Measurements from ENCODE around the gene PLPPR5.

The PLPPR5 gene

DNA sequence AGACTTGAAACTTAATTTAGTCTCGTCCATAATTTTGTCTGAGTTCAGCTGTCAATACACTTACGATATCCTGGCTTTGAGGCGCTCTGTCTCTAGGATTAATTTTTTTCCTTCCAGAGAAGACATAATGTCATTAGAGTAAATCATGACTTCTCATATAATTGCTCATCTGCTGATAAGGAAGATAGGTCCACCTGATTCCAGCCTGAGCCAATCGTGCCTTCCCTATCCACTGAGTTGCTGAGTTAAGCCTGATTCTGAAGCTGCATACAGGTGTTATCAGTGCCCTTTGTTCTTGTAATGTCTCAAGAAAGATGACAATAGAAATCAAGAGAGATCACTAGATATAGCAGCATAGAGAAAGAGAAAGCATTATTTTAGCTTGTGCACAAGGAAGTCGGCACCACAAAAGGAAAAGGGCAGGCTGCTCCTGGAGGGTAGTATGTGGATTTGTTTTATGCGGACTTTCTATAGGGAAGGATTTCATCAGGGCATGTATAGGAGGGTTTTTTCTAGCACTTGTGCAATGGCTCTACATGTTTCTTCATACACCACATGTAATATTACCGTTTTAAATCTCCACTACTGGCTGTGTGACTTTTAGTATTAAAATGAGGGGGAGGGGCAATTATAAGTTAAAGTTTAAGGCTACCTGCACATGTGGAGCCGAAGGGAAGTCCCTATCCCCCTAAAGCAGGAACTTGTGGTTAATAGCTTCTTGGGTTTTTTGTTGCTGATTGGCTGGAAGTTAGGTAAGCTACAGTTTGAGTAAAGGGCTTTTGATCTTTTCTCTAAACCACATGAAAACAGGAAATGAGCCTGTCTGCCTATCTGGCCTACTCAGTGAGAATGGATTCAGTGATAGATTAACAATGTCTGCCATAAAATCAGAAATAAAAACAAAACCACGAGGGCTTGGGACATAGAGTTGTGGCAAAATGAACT is 133.4 kb downstream of the PLPPR5 start:
- no peaks in the 10 kb centered on the region for H3K4me1 ChIP-seq (ENCODE audit: control insufficient read depth in 1 of 2, insufficient read depth in 2 of 2, low read length in 2 of 2)
- WGBS (ENCODE audit: extremely low coverage, insufficient coverage, insufficient read length), result no CpG with 5 or more reads among the region's 9 CpGs

DNA sequence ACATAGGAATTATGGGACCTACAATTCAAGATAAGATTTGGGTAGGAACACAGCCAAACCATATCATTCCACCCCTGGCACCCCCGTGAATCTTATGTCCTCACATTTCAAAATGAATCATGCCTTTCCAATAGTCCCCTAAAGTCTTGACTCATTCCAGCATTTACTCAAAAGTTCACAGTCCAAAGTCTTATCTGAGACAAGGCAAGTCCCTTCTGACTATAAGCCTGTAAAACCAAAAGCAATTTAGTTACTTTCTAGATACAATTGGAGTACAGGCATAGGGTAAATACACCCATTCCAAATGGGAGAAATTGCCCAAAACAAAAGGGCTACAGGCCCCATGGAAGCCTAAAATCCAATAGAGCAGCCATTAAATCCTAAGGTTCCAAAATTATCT is 138.9 kb downstream of the PLPPR5 start:
- Histone ChIP-seq H2BK120ac (ENCODE audit: insufficient read depth, low read length, poor library complexity) (no peak overlapping the region), H3K4me1 (ENCODE audit: control insufficient read depth in 1 of 2, insufficient read depth in 2 of 2, low read length in 2 of 2) (no peaks in the 10 kb centered on the region), H4K91ac (ENCODE audit: low read depth, low read length) (no peak overlapping the region), H3K4me2 (ENCODE audit: low read length) (no peak overlapping the region), H3K36me3 (ENCODE audit: control insufficient read depth in 1 of 2, insufficient read depth in 2 of 2, low read length in 2 of 2) (no peaks in the 10 kb centered on the region), H2BK5ac (ENCODE audit: low read depth, low read length, poor library complexity) (no peak overlapping the region), H3K4me3 (ENCODE audit: low read depth, low read length) (no peak overlapping the region), H3K14ac (ENCODE audit: low read length) (no peak overlapping the region), H3K9ac (ENCODE audit: low read length) (no peak overlapping the region), H4K8ac (ENCODE audit: low read depth, low read length) (no peak overlapping the region), H3K23ac (ENCODE audit: low read length) (no peak overlapping the region), H3K27me3 (ENCODE audit: insufficient read depth, low read length) (no peaks in the 10 kb centered on the region), H4K12ac (ENCODE audit: low read depth, low read length) (no peak overlapping the region), H2AK5ac (ENCODE audit: low read length) (no peak overlapping the region), H2AFZ (ENCODE audit: insufficient read depth, low read length, poor library complexity) (no peak overlapping the region), H2BK12ac (ENCODE audit: low read length) (no peak overlapping the region), H3K79me1 (ENCODE audit: low read length) (no peaks in the 10 kb centered on the region), H3K4ac (ENCODE audit: low read depth, low read length) (no peak overlapping the region), H3K18ac (ENCODE audit: low read length) (no peak overlapping the region), H3K9me3 (ENCODE audit: insufficient read depth, low read depth, low read length) (peaks cover 2% of the 10 kb centered on the region), H3K79me2 (ENCODE audit: control insufficient read depth, insufficient read depth, low read length, poor library complexity) (no peaks in the 10 kb centered on the region), H3K27ac (ENCODE audit: low read depth, low read length) (no peak overlapping the region)
- no peak for DNase-seq
- WGBS (ENCODE audit: extremely low coverage, insufficient coverage, insufficient read length), result no CpG with 5 or more reads among the region's 1 CpG

More for the DNA sequence above, 133.4 kb downstream of the PLPPR5 start:
- H3K23ac ChIP-seq (ENCODE audit: low read length), result no peak overlapping the region
- H2BK120ac ChIP-seq (ENCODE audit: insufficient read depth, low read length, poor library complexity), result no peak overlapping the region
- no peak overlapping the region for H3K4me3 ChIP-seq (ENCODE audit: low read depth, low read length)
- H4K8ac ChIP-seq (ENCODE audit: low read depth, low read length), result no peak overlapping the region
- H3K18ac ChIP-seq (ENCODE audit: low read length), result no peak overlapping the region
- no peak overlapping the region for H3K4ac ChIP-seq (ENCODE audit: low read depth, low read length)
- no peak overlapping the region for H2BK5ac ChIP-seq (ENCODE audit: low read depth, low read length, poor library complexity)
- H3K27me3 ChIP-seq (ENCODE audit: insufficient read depth, low read length), result no peaks in the 10 kb centered on the region
- no peaks in the 10 kb centered on the region for H3K79me1 ChIP-seq (ENCODE audit: low read length)
- H3K79me2 ChIP-seq (ENCODE audit: control insufficient read depth, insufficient read depth, low read length, poor library complexity), result no peaks in the 10 kb centered on the region
- DNase-seq, result no peak
- H3K9ac ChIP-seq (ENCODE audit: low read length), result no peak overlapping the region
- no peak overlapping the region for H4K91ac ChIP-seq (ENCODE audit: low read depth, low read length)
- H2BK12ac ChIP-seq (ENCODE audit: low read length), result no peak overlapping the region
- H3K36me3 ChIP-seq (ENCODE audit: control insufficient read depth in 1 of 2, insufficient read depth in 2 of 2, low read length in 2 of 2), result no peaks in the 10 kb centered on the region
- H3K4me2 ChIP-seq (ENCODE audit: low read length), result no peak overlapping the region
- H2AK5ac ChIP-seq (ENCODE audit: low read length), result no peak overlapping the region
- H3K9me3 ChIP-seq (ENCODE audit: insufficient read depth, low read depth, low read length), result peaks cover 2% of the 10 kb centered on the region
- no peak overlapping the region for H2AFZ ChIP-seq (ENCODE audit: insufficient read depth, low read length, poor library complexity)
- no peak overlapping the region for H4K12ac ChIP-seq (ENCODE audit: low read depth, low read length)
- H3K27ac ChIP-seq (ENCODE audit: low read depth, low read length), result no peak overlapping the region
- H3K14ac ChIP-seq (ENCODE audit: low read length), result no peak overlapping the region

DNA sequence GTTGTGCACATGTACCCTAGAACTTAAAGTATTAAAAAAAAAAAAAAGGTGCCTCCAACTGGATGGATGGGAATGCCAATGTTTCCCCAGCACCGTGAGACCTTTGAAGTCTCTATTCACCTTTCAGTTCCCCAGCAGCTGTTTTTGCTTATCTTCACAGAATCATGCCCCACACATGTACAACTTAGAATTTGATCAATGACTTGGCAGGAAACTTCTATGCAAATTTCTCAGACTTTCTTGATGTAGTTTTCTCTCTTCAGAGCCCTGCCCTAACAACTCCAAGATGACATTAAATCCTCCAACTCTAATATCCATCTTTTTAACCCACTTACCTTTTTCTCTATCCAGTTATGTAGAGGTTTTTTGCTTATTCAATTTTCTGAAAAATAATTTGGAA is 144.3 kb downstream of the PLPPR5 start:
- no peaks in the 10 kb centered on the region for H3K4me1 ChIP-seq (ENCODE audit: control insufficient read depth in 1 of 2, insufficient read depth in 2 of 2, low read length in 2 of 2)
- H3K27ac ChIP-seq (ENCODE audit: low read depth, low read length), result no peak overlapping the region
- H3K4me3 ChIP-seq (ENCODE audit: low read depth, low read length), result no peak overlapping the region
- WGBS (ENCODE audit: extremely low coverage, insufficient coverage, insufficient read length), result no CpG with 5 or more reads among the region's 1 CpG
- H2BK120ac ChIP-seq (ENCODE audit: insufficient read depth, low read length, poor library complexity), result no peak overlapping the region
- H3K79me2 ChIP-seq (ENCODE audit: control insufficient read depth, insufficient read depth, low read length, poor library complexity), result no peaks in the 10 kb centered on the region
- no peak for DNase-seq
- H2AFZ ChIP-seq (ENCODE audit: insufficient read depth, low read length, poor library complexity), result no peak overlapping the region
- H3K4me2 ChIP-seq (ENCODE audit: low read length), result no peak overlapping the region
- H2BK12ac ChIP-seq (ENCODE audit: low read length), result no peak overlapping the region
- no peak overlapping the region for H2BK5ac ChIP-seq (ENCODE audit: low read depth, low read length, poor library complexity)
- H3K27me3 ChIP-seq (ENCODE audit: insufficient read depth, low read length), result no peaks in the 10 kb centered on the region
- H2AK5ac ChIP-seq (ENCODE audit: low read length), result no peak overlapping the region
- no peak overlapping the region for H4K91ac ChIP-seq (ENCODE audit: low read depth, low read length)
- H3K9ac ChIP-seq (ENCODE audit: low read length), result no peak overlapping the region
- H4K12ac ChIP-seq (ENCODE audit: low read depth, low read length), result no peak overlapping the region
- H3K36me3 ChIP-seq (ENCODE audit: control insufficient read depth in 1 of 2, insufficient read depth in 2 of 2, low read length in 2 of 2), result no peaks in the 10 kb centered on the region
- no peaks in the 10 kb centered on the region for H3K79me1 ChIP-seq (ENCODE audit: low read length)
- H3K14ac ChIP-seq (ENCODE audit: low read length), result no peak overlapping the region
- H4K8ac ChIP-seq (ENCODE audit: low read depth, low read length), result no peak overlapping the region
- no peaks in the 10 kb centered on the region for H3K9me3 ChIP-seq (ENCODE audit: insufficient read depth, low read depth, low read length)
- no peak overlapping the region for H3K18ac ChIP-seq (ENCODE audit: low read length)
- H3K4ac ChIP-seq (ENCODE audit: low read depth, low read length), result no peak overlapping the region
- no peak overlapping the region for H3K23ac ChIP-seq (ENCODE audit: low read length)

DNA sequence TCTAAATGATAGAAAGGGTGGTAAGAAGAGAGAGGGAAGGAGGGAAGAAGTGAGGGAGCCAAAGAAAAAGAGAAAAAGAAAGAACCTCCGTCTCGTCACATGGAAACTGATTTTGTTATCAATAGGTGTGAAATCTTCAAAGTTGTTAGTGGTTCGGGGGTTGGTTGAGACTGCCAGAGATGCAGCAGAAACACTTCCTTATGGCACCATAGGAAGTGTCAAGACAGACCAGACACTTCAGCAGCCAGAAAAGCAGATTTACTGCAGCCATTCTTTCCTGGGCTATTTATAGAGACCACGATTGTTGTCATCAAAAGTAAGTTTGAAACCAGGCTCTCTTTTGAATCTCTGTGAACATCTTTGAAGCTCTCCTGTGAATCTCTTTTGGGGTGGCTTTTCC is 150.5 kb downstream of the PLPPR5 start:
- Histone ChIP-seq H2AFZ (ENCODE audit: insufficient read depth, low read length, poor library complexity) (no peak overlapping the region), H2BK12ac (ENCODE audit: low read length) (no peak overlapping the region), H3K36me3 (ENCODE audit: control insufficient read depth in 1 of 2, insufficient read depth in 2 of 2, low read length in 2 of 2) (no peaks in the 10 kb centered on the region), H3K27ac (ENCODE audit: low read depth, low read length) (no peak overlapping the region), H4K91ac (ENCODE audit: low read depth, low read length) (no peak overlapping the region), H4K12ac (ENCODE audit: low read depth, low read length) (no peak overlapping the region), H2BK120ac (ENCODE audit: insufficient read depth, low read length, poor library complexity) (no peak overlapping the region), H3K18ac (ENCODE audit: low read length) (no peak overlapping the region), H3K4me2 (ENCODE audit: low read length) (no peak overlapping the region), H3K4me1 (ENCODE audit: control insufficient read depth in 1 of 2, insufficient read depth in 2 of 2, low read length in 2 of 2) (no peaks in the 10 kb centered on the region), H3K27me3 (ENCODE audit: insufficient read depth, low read length) (no peaks in the 10 kb centered on the region), H3K79me1 (ENCODE audit: low read length) (no peaks in the 10 kb centered on the region), H2AK5ac (ENCODE audit: low read length) (no peak overlapping the region), H3K4ac (ENCODE audit: low read depth, low read length) (no peak overlapping the region), H4K8ac (ENCODE audit: low read depth, low read length) (no peak overlapping the region), H2BK5ac (ENCODE audit: low read depth, low read length, poor library complexity) (no peak overlapping the region), H3K9ac (ENCODE audit: low read length) (no peak overlapping the region), H3K79me2 (ENCODE audit: control insufficient read depth, insufficient read depth, low read length, poor library complexity) (no peaks in the 10 kb centered on the region), H3K14ac (ENCODE audit: low read length) (no peak overlapping the region), H3K4me3 (ENCODE audit: low read depth, low read length) (no peak overlapping the region), H3K23ac (ENCODE audit: low read length) (no peak overlapping the region), H3K9me3 (ENCODE audit: insufficient read depth, low read depth, low read length) (no peaks in the 10 kb centered on the region)
- DNase-seq, result no peak
- no CpG with 5 or more reads among the region's 4 CpGs for WGBS (ENCODE audit: extremely low coverage, insufficient coverage, insufficient read length)
